ENCODE data around the gene AP1S2.
"Not testable (repeated sequence)": the region's sequence is repeated elsewhere in the genome, so short reads cannot be mapped to it uniquely, and the experiment has no call there.

Gene AP1S2

DNA sequence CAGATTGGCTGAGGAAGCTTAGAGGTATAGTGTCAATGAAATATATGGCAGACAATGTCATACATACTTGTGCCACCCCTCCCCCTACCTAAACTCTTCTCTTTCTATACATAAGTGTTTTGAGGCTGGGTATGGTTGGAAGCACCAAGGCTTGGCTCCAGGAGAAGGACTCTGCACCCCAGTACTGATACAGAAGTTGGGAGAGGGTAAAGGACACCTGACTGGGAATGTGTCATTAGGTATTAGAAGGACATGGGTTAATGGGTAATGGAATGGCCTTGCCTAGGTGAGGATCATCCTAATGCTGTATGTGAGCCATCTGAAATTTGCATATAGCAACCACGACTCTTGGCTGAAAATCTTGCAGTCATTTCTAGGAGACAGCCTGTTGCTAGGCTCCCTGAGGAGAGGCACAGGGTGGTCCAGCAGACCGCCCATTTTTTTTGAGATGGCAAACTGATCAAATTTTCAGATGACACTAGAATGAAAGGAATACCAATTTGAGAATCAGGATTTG, 26.8 kb upstream of the AP1S2 start:
- H3K9ac ChIP-seq (ENCODE audit: low read length): no peak overlapping the region
- H3K4me2 ChIP-seq (ENCODE audit: low read length): no peak overlapping the region
- H2AFZ ChIP-seq (ENCODE audit: low read depth, low read length): no peak overlapping the region
- TF ChIP-seq, protein P1, sequence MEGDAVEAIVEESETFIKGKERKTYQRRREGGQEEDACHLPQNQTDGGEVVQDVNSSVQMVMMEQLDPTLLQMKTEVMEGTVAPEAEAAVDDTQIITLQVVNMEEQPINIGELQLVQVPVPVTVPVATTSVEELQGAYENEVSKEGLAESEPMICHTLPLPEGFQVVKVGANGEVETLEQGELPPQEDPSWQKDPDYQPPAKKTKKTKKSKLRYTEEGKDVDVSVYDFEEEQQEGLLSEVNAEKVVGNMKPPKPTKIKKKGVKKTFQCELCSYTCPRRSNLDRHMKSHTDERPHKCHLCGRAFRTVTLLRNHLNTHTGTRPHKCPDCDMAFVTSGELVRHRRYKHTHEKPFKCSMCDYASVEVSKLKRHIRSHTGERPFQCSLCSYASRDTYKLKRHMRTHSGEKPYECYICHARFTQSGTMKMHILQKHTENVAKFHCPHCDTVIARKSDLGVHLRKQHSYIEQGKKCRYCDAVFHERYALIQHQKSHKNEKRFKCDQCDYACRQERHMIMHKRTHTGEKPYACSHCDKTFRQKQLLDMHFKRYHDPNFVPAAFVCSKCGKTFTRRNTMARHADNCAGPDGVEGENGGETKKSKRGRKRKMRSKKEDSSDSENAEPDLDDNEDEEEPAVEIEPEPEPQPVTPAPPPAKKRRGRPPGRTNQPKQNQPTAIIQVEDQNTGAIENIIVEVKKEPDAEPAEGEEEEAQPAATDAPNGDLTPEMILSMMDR (IDR thresholded peaks at IDR 0.05; ENCODE audit: low read depth, low read length): no peak
- no peak for TF ChIP-seq EZH2phosphoT487 (IDR thresholded peaks at IDR 0.05; ENCODE audit: low read depth)
- H3K36me3 ChIP-seq (replicated peaks; ENCODE audit: low read depth, low read length): no peaks in the 10 kb centered on the region
- H4K20me1 ChIP-seq (ENCODE audit: insufficient read depth, low read length): no peaks in the 10 kb centered on the region
- H3K4me1 ChIP-seq (ENCODE audit: low read length): peaks cover 6% of the 10 kb centered on the region
- H3K79me2 ChIP-seq (ENCODE audit: low read length): no peaks in the 10 kb centered on the region
- no peak overlapping the region for H3K27ac ChIP-seq (ENCODE audit: low read length)
- H3K4me3 ChIP-seq (ENCODE audit: low read length): no peak overlapping the region
- H3K27me3 ChIP-seq (ENCODE audit: low read depth, low read length): no peaks in the 10 kb centered on the region
- no peaks in the 10 kb centered on the region for H3K9me3 ChIP-seq (ENCODE audit: insufficient read depth, low read length)

DNA sequence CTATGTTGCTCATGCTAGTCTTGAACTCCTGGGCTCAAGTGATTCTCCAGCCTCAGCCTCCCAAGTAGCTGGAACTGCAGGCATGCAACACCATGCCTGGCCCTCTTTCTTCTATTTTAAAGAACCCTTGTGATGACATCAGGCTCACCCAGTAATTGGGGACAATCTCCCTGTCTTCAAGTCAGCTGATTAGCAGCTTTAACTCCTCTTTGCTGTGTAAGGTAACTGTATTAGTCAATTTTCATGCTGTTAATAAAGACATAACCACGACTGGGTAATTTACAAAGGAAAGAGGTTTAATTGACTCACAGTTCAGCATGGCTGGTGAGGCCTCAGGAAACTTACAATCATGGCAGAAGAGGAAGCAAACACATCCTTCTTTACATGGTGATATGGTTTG, 23.3 kb upstream of the AP1S2 start:
- not testable (repeated sequence) for H2AFZ ChIP-seq (ENCODE audit: low read depth, low read length); H3K36me3 ChIP-seq (replicated peaks; ENCODE audit: low read depth, low read length); H3K4me1 ChIP-seq (ENCODE audit: low read length); H3K27ac ChIP-seq (ENCODE audit: low read length); H3K4me3 ChIP-seq (ENCODE audit: low read length); H3K9me3 ChIP-seq (ENCODE audit: insufficient read depth, low read length); H3K9ac ChIP-seq (ENCODE audit: low read length); H3K27me3 ChIP-seq (ENCODE audit: low read depth, low read length); H3K79me2 ChIP-seq (ENCODE audit: low read length); H4K20me1 ChIP-seq (ENCODE audit: insufficient read depth, low read length); H3K4me2 ChIP-seq (ENCODE audit: low read length)

DNA sequence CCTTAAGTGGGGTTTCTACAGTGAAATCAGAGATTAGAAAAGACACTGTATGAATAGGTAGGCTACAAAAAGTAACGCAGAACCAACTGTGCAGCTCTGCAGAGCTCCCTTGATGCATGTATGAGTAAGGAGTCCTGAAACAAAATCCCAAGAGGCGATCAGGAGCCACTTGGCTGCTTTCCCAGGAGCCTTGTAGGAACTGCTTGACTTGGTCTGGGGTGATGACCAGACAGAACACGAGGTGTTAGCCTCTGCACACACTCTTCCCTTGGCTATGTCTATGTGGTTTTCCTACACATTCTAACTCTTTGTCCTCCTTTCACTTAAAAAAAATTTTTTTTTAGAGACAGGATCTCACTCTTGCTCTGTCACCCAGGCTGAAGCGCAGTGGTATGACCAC, 22.8 kb upstream of the AP1S2 start:
- no peak overlapping the region for H3K4me2 ChIP-seq (ENCODE audit: low read length)
- H3K9ac ChIP-seq (ENCODE audit: low read length): no peak overlapping the region
- H3K27ac ChIP-seq (ENCODE audit: low read length): no peak overlapping the region
- H3K4me1 ChIP-seq (ENCODE audit: low read length): no peaks in the 10 kb centered on the region
- no peak overlapping the region for H2AFZ ChIP-seq (ENCODE audit: low read depth, low read length)
- no peak overlapping the region for H3K4me3 ChIP-seq (ENCODE audit: low read length)
- no peaks in the 10 kb centered on the region for H3K79me2 ChIP-seq (ENCODE audit: low read length)
- H4K20me1 ChIP-seq (ENCODE audit: insufficient read depth, low read length): no peaks in the 10 kb centered on the region
- TF ChIP-seq, protein P1 (IDR thresholded peaks at IDR 0.05; ENCODE audit: low read depth, low read length): no peak
- TF ChIP-seq EZH2phosphoT487 (IDR thresholded peaks at IDR 0.05; ENCODE audit: low read depth): no peak
- no peaks in the 10 kb centered on the region for H3K36me3 ChIP-seq (replicated peaks; ENCODE audit: low read depth, low read length)
- H3K27me3 ChIP-seq (ENCODE audit: low read depth, low read length): no peaks in the 10 kb centered on the region
- H3K9me3 ChIP-seq (ENCODE audit: insufficient read depth, low read length): no peaks in the 10 kb centered on the region

DNA sequence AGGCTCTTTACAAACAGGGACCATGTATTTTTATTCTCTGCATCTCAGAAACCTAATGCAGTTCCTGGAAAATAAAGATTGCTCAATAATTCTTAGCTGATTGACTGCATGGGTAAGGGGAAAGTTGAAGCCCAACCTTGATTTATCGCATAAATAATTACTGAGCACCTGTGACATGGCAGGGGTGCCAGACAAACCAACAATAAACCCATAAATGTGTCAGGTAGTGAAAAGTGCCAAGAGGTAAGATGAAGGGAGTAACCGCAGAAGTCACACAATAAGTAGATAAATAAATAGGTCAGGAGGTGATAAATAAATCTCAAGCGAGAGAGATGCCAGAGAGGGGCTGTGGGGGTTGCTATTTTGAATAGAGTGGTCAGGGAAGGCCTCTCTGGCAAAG, 20.1 kb upstream of the AP1S2 start:
- H3K27me3 ChIP-seq (ENCODE audit: low read depth, low read length): no peaks in the 10 kb centered on the region
- no peaks in the 10 kb centered on the region for H4K20me1 ChIP-seq (ENCODE audit: insufficient read depth, low read length)
- TF ChIP-seq, protein P1 (IDR thresholded peaks at IDR 0.05; ENCODE audit: low read depth, low read length): no peak
- TF ChIP-seq EZH2phosphoT487 (IDR thresholded peaks at IDR 0.05; ENCODE audit: low read depth): no peak
- H3K4me3 ChIP-seq (ENCODE audit: low read length): no peak overlapping the region
- no peaks in the 10 kb centered on the region for H3K9me3 ChIP-seq (ENCODE audit: insufficient read depth, low read length)
- H2AFZ ChIP-seq (ENCODE audit: low read depth, low read length): no peak overlapping the region
- H3K36me3 ChIP-seq (replicated peaks; ENCODE audit: low read depth, low read length): no peaks in the 10 kb centered on the region
- no peaks in the 10 kb centered on the region for H3K79me2 ChIP-seq (ENCODE audit: low read length)
- no peak overlapping the region for H3K27ac ChIP-seq (ENCODE audit: low read length)
- no peak overlapping the region for H3K4me2 ChIP-seq (ENCODE audit: low read length)
- no peak overlapping the region for H3K9ac ChIP-seq (ENCODE audit: low read length)
- no peaks in the 10 kb centered on the region for H3K4me1 ChIP-seq (ENCODE audit: low read length)

DNA sequence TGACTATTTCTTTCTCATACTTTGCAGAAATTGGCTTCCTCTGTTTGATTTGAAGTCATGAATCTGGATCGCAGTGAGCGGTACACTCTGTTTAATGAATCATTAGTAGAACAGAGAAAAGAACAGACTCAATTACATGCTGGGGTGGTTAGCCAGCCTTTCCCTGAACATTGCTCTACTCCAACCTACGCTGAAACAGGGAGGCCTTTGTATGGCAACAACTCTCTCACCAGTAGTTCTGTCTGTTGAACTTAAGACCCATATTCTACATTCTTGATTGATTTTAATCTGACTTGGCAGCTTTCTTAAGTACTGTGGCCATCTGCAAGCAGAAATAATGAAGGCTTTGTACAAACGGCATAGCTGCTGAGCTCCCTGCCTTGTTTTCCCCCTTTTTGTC, 19.0 kb upstream of the AP1S2 start:
- no peaks in the 10 kb centered on the region for H4K20me1 ChIP-seq (ENCODE audit: insufficient read depth, low read length)
- H3K4me3 ChIP-seq (ENCODE audit: low read length): no peak overlapping the region
- no peak overlapping the region for H2AFZ ChIP-seq (ENCODE audit: low read depth, low read length)
- no peaks in the 10 kb centered on the region for H3K36me3 ChIP-seq (replicated peaks; ENCODE audit: low read depth, low read length)
- no peak overlapping the region for H3K9ac ChIP-seq (ENCODE audit: low read length)
- TF ChIP-seq, protein P1 (IDR thresholded peaks at IDR 0.05; ENCODE audit: low read depth, low read length): no peak
- TF ChIP-seq EZH2phosphoT487 (IDR thresholded peaks at IDR 0.05; ENCODE audit: low read depth): no peak
- no peak overlapping the region for H3K27ac ChIP-seq (ENCODE audit: low read length)
- H3K79me2 ChIP-seq (ENCODE audit: low read length): no peaks in the 10 kb centered on the region
- no peaks in the 10 kb centered on the region for H3K27me3 ChIP-seq (ENCODE audit: low read depth, low read length)
- no peaks in the 10 kb centered on the region for H3K9me3 ChIP-seq (ENCODE audit: insufficient read depth, low read length)
- no peaks in the 10 kb centered on the region for H3K4me1 ChIP-seq (ENCODE audit: low read length)
- no peak overlapping the region for H3K4me2 ChIP-seq (ENCODE audit: low read length)

Data from OCI-LY3 (cell line).